ENCODE measurements around the gene FAIM2. TPM values are rescaled to one million over a fixed set of nuclear protein-coding genes. Genes with fewer than 3 reads are reported as not detected.

The FAIM2 gene
- polyA plus RNA-seq (2011; rRNA removed) (0.11 and 0.23 TPM in 2 replicates), polyA plus RNA-seq (2017; fragmentation: RNase III; extraction: RNeasy Plus Mini Kit Qiagen cat#74134 plus additional on column Dnase treatment) (not detected in 3 replicates), polyA minus RNA-seq (2011; rRNA and poly(A)+ RNA removed) (0.15 TPM in 1 of 2 replicates, not detected in the other)
- polyA plus RNA-seq (2012; cell fraction: cytosol; rRNA removed): not detected in 2 replicates
- not detected in 2 replicates for polyA plus RNA-seq (2012; cell fraction: nucleus; rRNA removed)

GRCh38 chr12:49903700-49904423 is at the start of gene FAIM2:
Gene FAIM2 (minus strand): TSS chr12:49903900. CDS start chr12:49903792, 108 bp downstream.
- Histone ChIP-seq H3K4me3 (no peak within 1 kb of the TSS), H3K9me3 (no peaks in the 10 kb centered on the region), H3K4me1 (no peaks in the 10 kb centered on the region), H3K27ac (no peak within 1 kb of the TSS), H3K4me2 (no peak within 1 kb of the TSS)
- FAIRE-seq (no peak), ATAC-seq (no peak), DNase-seq (ENCODE audit: low read depth in 1 of 2, low spot score in 1 of 2) (no peak)
- ChIA-PET POLR2A (no interaction called here), CTCF (no interaction called here)
- WGBS (ENCODE audit: missing lambda C conversion rate): 89% methylated on average over 46 of the region's 56 CpGs
- no peak for TF ChIP-seq CHD4 (IDR thresholded peaks at IDR 0.05; ENCODE audit: borderline replicate concordance)
- TF ChIP-seq RNF2 (IDR thresholded peaks at IDR 0.05; ENCODE audit: borderline replicate concordance, low read depth): no peak
- TF ChIP-seq, protein P1, sequence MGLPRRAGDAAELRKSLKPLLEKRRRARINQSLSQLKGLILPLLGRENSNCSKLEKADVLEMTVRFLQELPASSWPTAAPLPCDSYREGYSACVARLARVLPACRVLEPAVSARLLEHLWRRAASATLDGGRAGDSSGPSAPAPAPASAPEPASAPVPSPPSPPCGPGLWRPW (IDR thresholded peaks at IDR 0.05): no peak
- TF ChIP-seq, protein P2, sequence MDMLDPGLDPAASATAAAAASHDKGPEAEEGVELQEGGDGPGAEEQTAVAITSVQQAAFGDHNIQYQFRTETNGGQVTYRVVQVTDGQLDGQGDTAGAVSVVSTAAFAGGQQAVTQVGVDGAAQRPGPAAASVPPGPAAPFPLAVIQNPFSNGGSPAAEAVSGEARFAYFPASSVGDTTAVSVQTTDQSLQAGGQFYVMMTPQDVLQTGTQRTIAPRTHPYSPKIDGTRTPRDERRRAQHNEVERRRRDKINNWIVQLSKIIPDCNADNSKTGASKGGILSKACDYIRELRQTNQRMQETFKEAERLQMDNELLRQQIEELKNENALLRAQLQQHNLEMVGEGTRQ (IDR thresholded peaks at IDR 0.05): no peak
- TF ChIP-seq CBX8 (IDR thresholded peaks at IDR 0.05): no peak
- TF ChIP-seq FOSL2 (IDR thresholded peaks at IDR 0.05): no peak
- no peak for TF ChIP-seq FOSL2 (CRISPR knock-in tag; IDR thresholded peaks at IDR 0.05)
- no peak for TF ChIP-seq RAD21 (conservative IDR thresholded peaks at IDR 0.05 in 1 of 2, IDR thresholded peaks at IDR 0.05 in 1 of 2)
- TF ChIP-seq BHLHE40 (IDR thresholded peaks at IDR 0.05; ENCODE audit: low read depth, low read length): no peak
- no peak for TF ChIP-seq MAZ (IDR thresholded peaks at IDR 0.05; ENCODE audit: borderline replicate concordance, low read depth, low read length)

GRCh38 chr12:49953151-49953550 is 49.5 kb upstream of the FAIM2 start:
- POLR2A ChIA-PET: no interaction called here
- H3K4me1 ChIP-seq: no peaks in the 10 kb centered on the region
- no peaks in the 10 kb centered on the region for H3K9me3 ChIP-seq
- 71% methylated on average over 4 of the region's 4 CpGs for WGBS (ENCODE audit: missing lambda C conversion rate)
- H3K4me2 ChIP-seq: no peak overlapping the region
- CTCF ChIA-PET: interaction anchor here (0.5 to 8.0 kb wide), 6 partner anchors 8 to 86 kb away, joined by 3 to 91 read pairs (median 4); no protein-coding TSS in a partner anchor
- DNase-seq (ENCODE audit: low read depth in 1 of 2, low spot score in 1 of 2) (no peak), ATAC-seq (no peak), FAIRE-seq (no peak)
- no peak overlapping the region for H3K27ac ChIP-seq
- no peak for TF ChIP-seq EP300 (IDR thresholded peaks at IDR 0.05)
- TF ChIP-seq, protein P3, sequence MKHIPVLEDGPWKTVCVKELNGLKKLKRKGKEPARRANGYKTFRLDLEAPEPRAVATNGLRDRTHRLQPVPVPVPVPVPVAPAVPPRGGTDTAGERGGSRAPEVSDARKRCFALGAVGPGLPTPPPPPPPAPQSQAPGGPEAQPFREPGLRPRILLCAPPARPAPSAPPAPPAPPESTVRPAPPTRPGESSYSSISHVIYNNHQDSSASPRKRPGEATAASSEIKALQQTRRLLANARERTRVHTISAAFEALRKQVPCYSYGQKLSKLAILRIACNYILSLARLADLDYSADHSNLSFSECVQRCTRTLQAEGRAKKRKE (CRISPR knock-in tag; IDR thresholded peaks at IDR 0.05; ENCODE audit: low read depth): no peak
- TF ChIP-seq, protein P4, sequence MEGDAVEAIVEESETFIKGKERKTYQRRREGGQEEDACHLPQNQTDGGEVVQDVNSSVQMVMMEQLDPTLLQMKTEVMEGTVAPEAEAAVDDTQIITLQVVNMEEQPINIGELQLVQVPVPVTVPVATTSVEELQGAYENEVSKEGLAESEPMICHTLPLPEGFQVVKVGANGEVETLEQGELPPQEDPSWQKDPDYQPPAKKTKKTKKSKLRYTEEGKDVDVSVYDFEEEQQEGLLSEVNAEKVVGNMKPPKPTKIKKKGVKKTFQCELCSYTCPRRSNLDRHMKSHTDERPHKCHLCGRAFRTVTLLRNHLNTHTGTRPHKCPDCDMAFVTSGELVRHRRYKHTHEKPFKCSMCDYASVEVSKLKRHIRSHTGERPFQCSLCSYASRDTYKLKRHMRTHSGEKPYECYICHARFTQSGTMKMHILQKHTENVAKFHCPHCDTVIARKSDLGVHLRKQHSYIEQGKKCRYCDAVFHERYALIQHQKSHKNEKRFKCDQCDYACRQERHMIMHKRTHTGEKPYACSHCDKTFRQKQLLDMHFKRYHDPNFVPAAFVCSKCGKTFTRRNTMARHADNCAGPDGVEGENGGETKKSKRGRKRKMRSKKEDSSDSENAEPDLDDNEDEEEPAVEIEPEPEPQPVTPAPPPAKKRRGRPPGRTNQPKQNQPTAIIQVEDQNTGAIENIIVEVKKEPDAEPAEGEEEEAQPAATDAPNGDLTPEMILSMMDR (IDR thresholded peaks at IDR 0.05): no peak
- no peak for TF ChIP-seq BCL3 (IDR thresholded peaks at IDR 0.05)
- no peak for TF ChIP-seq MAX (IDR thresholded peaks at IDR 0.05)
- TF ChIP-seq CEBPB (IDR thresholded peaks at IDR 0.05): no peak
- no peak for TF ChIP-seq GATA3 (IDR thresholded peaks at IDR 0.05; ENCODE audit: borderline replicate concordance)
- TF ChIP-seq HOXB13 (CRISPR knock-in tag; IDR thresholded peaks at IDR 0.05; ENCODE audit: low read depth): no peak
- TF ChIP-seq NR3C1 (IDR thresholded peaks at IDR 0.05): no peak
- no peak for TF ChIP-seq CBX2 (IDR thresholded peaks at IDR 0.05; ENCODE audit: borderline replicate concordance, low read depth)
- TF ChIP-seq RAD21 (conservative IDR thresholded peaks at IDR 0.05 in 1 of 2, IDR thresholded peaks at IDR 0.05 in 1 of 2): no peak
- no peak for TF ChIP-seq EHMT2 (IDR thresholded peaks at IDR 0.05; ENCODE audit: low read depth)
- no peak for TF ChIP-seq MAFK (IDR thresholded peaks at IDR 0.05; ENCODE audit: partially characterized antibody)
- no peak for TF ChIP-seq ZNF302 (CRISPR knock-in tag; IDR thresholded peaks at IDR 0.05)
- TF ChIP-seq, protein P2 (IDR thresholded peaks at IDR 0.05): no peak
- no peak for TF ChIP-seq HOXB5 (CRISPR knock-in tag; IDR thresholded peaks at IDR 0.05)
- H3K4me3 ChIP-seq: no peak overlapping the region

Data from A549 (cell line).